H1 (cell line): ENCODE data around the gene LAMA4. TPM values are rescaled to one million over a fixed set of nuclear protein-coding genes. Genes with fewer than 3 reads are reported as not detected.

Source experiments
- CTCF ChIA-PET: fragments of 300-600 bp; sonication (Branson Sonifier 250); formaldehyde crosslinking; loops from one replicate; lab custom pipeline; 2021; ENCODE audit not compliant: partially characterized antibody; lab: Charles Lee
- POLR2A ChIA-PET: fragments of 300-600 bp; sonication (Branson Sonifier 250); formaldehyde crosslinking; loops from one replicate; lab custom pipeline; 2021; ENCODE audit warnings: inconsistent platforms; ENCODE audit not compliant: partially characterized antibody; lab: Charles Lee
- DNase-seq, 2 experiments: peaks; one replicate each; pipeline versions ENCODE4 v3.0.0 to v3.0.0-alpha.2; 2010 to 2022; ENCODE audit warnings: low spot score in 2 of 2, low read depth in 1 of 2, mixed read lengths in 1 of 2
- FAIRE-seq: peaks from 2 replicates; lab custom pipeline; 2011; peaks lifted over from hg19 to GRCh38; lab: Jason Lieb, UNC
- H2AFZ ChIP-seq: 2 replicates; pipeline ENCODE4 v1.8.1; 2012; ENCODE audit warnings: low read length, inconsistent platforms
- H2AK5ac ChIP-seq: 2 replicates; pipeline ENCODE4 v1.6.1; 2013; ENCODE audit warnings: low read depth, low read length
- H2BK120ac ChIP-seq: replicated peaks from 2 replicates; pipeline ENCODE3; 2013; ENCODE audit warnings: low read depth, low read length, inconsistent platforms
- H2BK12ac ChIP-seq: 2 replicates; pipeline ENCODE4 v1.6.1; 2013; ENCODE audit warnings: low read depth, low read length
- H2BK15ac ChIP-seq: 2 replicates; pipeline ENCODE4 v1.6.1; 2013; ENCODE audit warnings: low read length
- H2BK20ac ChIP-seq: 2 replicates; pipeline ENCODE4 v1.6.1; 2013; ENCODE audit warnings: low read length
- H2BK5ac ChIP-seq: 2 replicates; pipeline ENCODE4 v1.6.1; 2013; ENCODE audit warnings: low read depth, low read length
- H3K14ac ChIP-seq: 2 replicates; pipeline ENCODE4 v1.6.1; 2013; ENCODE audit warnings: inconsistent platforms; ENCODE audit not compliant: insufficient read length
- H3K18ac ChIP-seq: 2 replicates; pipeline ENCODE4 v1.6.1; 2013; ENCODE audit warnings: low read length; ENCODE audit errors: extremely low read depth
- H3K23ac ChIP-seq: 2 replicates; pipeline ENCODE4 v1.6.1; 2013; ENCODE audit warnings: inconsistent platforms; ENCODE audit not compliant: insufficient read length
- H3K23me2 ChIP-seq: 2 replicates; pipeline ENCODE4 v1.6.1; 2013; ENCODE audit warnings: low read depth, low read length
- H3K27ac ChIP-seq: 2 replicates; pipeline ENCODE4 v1.6.1; 2011; ENCODE audit warnings: low read depth, low read length, inconsistent platforms
- H3K27me3 ChIP-seq, 4 experiments: replicated peaks in 1 of 4; 1 replicate in 1 of 4; 2 replicates in 3 of 4; pipeline versions ENCODE4 v1.6.1 to v1.8.1; 2011 to 2013; ENCODE audit warnings: low read length in 3 of 4, mild to moderate bottlenecking in 3 of 4, inconsistent platforms in 2 of 4, mixed read lengths in 2 of 4, moderate library complexity in 1 of 4; ENCODE audit not compliant: control insufficient read depth in 3 of 4, insufficient read depth in 3 of 4; ENCODE audit errors: extremely low read depth in 1 of 4
- H3K36me3 ChIP-seq, 4 experiments: 2 replicates each; pipeline versions ENCODE4 v1.6.1 to v1.8.1; 2011 to 2013; ENCODE audit warnings: mild to moderate bottlenecking in 4 of 4, low read length in 3 of 4, moderate library complexity in 2 of 4, control low read depth in 1 of 4, inconsistent platforms in 1 of 4; ENCODE audit not compliant: insufficient read depth in 4 of 4, control insufficient read depth in 2 of 4
- H3K4ac ChIP-seq: replicated peaks from 2 replicates; pipeline ENCODE3; 2013; ENCODE audit warnings: low read length, low read depth, mixed read lengths, inconsistent platforms; ENCODE audit not compliant: insufficient read length
- H3K4me1 ChIP-seq, 4 experiments: replicated peaks in 1 of 4; 1 replicate in 1 of 4; 2 replicates in 3 of 4; pipeline versions ENCODE4 v1.6.1 to v1.8.1; 2011 to 2013; ENCODE audit warnings: low read length in 3 of 4, inconsistent platforms in 2 of 4, mixed read lengths in 1 of 4; ENCODE audit not compliant: insufficient read depth in 4 of 4, control insufficient read depth in 3 of 4
- H3K4me2 ChIP-seq, 2 experiments: 2 replicates each; pipeline versions ENCODE4 v1.6.1 to v1.8.1; 2011 to 2013; ENCODE audit warnings: low read depth in 2 of 2, low read length in 2 of 2, control low read depth in 1 of 2, inconsistent platforms in 1 of 2, mild to moderate bottlenecking in 1 of 2; ENCODE audit not compliant: insufficient read depth in 1 of 2
- H3K4me3 ChIP-seq, 4 experiments: fragments of 200-600, 300-600 bp in 1 of 4; sonication (generic), shearing (Covaris generic), sonication (Bioruptor Twin) in 1 of 4; 2 replicates each; pipeline versions ENCODE4 v1.5.1 to v1.8.1; 2011 to 2016; ENCODE audit warnings: low read length in 4 of 4, low read depth in 3 of 4, control low read depth in 2 of 4, inconsistent platforms in 2 of 4, mild to moderate bottlenecking in 2 of 4, mixed read lengths in 1 of 4, moderate library complexity in 1 of 4; ENCODE audit not compliant: insufficient read depth in 2 of 4; ENCODE audit errors: extremely low read depth in 1 of 4
- H3K56ac ChIP-seq: replicated peaks from 2 replicates; pipeline ENCODE3; 2013; ENCODE audit warnings: low read depth, mild to moderate bottlenecking, mixed read lengths, low read length, inconsistent platforms; ENCODE audit not compliant: insufficient read length
- H3K79me1 ChIP-seq: 2 replicates; pipeline ENCODE4 v1.6.1; 2013; ENCODE audit warnings: low read depth, low read length, control low read depth
- H3K79me2 ChIP-seq, 2 experiments: 2 replicates each; pipeline versions ENCODE4 v1.6.1 to v1.8.1; 2012 to 2013; ENCODE audit warnings: low read length in 2 of 2, mild to moderate bottlenecking in 2 of 2, inconsistent platforms in 1 of 2; ENCODE audit not compliant: insufficient read depth in 2 of 2, control insufficient read depth in 1 of 2
- H3K9ac ChIP-seq, 4 experiments: replicated peaks in 1 of 4; 1 replicate in 1 of 4; 2 replicates in 3 of 4; pipeline versions ENCODE4 v1.6.1 to v1.8.1; 2011 to 2013; ENCODE audit warnings: low read depth in 3 of 4, low read length in 3 of 4, control low read depth in 2 of 4, mild to moderate bottlenecking in 2 of 4, moderate library complexity in 2 of 4, inconsistent platforms in 1 of 4; ENCODE audit errors: extremely low read depth in 1 of 4
- H3K9me3 ChIP-seq, 2 experiments: 2 replicates each; pipeline versions ENCODE4 v1.6.1 to v1.8.1; 2012 to 2013; ENCODE audit warnings: mild to moderate bottlenecking in 2 of 2, moderate library complexity in 2 of 2, control low read depth in 1 of 2, inconsistent platforms in 1 of 2, low read depth in 1 of 2, low read length in 1 of 2, mixed read lengths in 1 of 2; ENCODE audit not compliant: insufficient read depth in 2 of 2
- H4K20me1 ChIP-seq, 2 experiments: replicated peaks in 1 of 2; 2 replicates each; pipeline versions ENCODE3 to v1.8.1; 2011 to 2013; ENCODE audit warnings: inconsistent platforms in 2 of 2, low read length in 2 of 2, mild to moderate bottlenecking in 1 of 2; ENCODE audit not compliant: insufficient read depth in 2 of 2, control insufficient read depth in 1 of 2
- H4K5ac ChIP-seq: 2 replicates; pipeline ENCODE4 v1.6.1; 2013; ENCODE audit warnings: low read length, low read depth, mixed read lengths, inconsistent platforms; ENCODE audit not compliant: insufficient read length
- H4K8ac ChIP-seq: 2 replicates; pipeline ENCODE4 v1.8.0; 2013; ENCODE audit warnings: mild to moderate bottlenecking, moderate library complexity, low read length, inconsistent platforms; ENCODE audit not compliant: insufficient read depth; ENCODE audit errors: extremely low read depth
- H4K91ac ChIP-seq: replicated peaks from 2 replicates; pipeline ENCODE3; 2013; ENCODE audit warnings: low read length, mixed read lengths, inconsistent platforms; ENCODE audit not compliant: insufficient read length
- CHD1 ChIP-seq: IDR thresholded peaks from 2 replicates; pipeline ENCODE4 v1.6.1; 2012; ENCODE audit warnings: low read depth, low read length, improper control_type of control experiment
- CTBP2 ChIP-seq: IDR thresholded peaks from 2 replicates; pipeline ENCODE4 v1.7.0; 2011; ENCODE audit warnings: borderline replicate concordance, mild to moderate bottlenecking, moderate library complexity, mixed read lengths, low read length; ENCODE audit not compliant: insufficient read depth, insufficient read length
- EZH2 ChIP-seq: fragments of 200-600 bp; sonication (generic); IDR thresholded peaks from 2 replicates; pipeline ENCODE4 v1.7.1; 2012; ENCODE audit warnings: low read depth, mild to moderate bottlenecking, moderate library complexity, low read length, inconsistent platforms; ENCODE audit not compliant: severe bottlenecking
- JUN ChIP-seq: IDR thresholded peaks from 2 replicates; pipeline ENCODE4 v1.6.1; 2011; ENCODE audit warnings: low read depth, mild to moderate bottlenecking, improper control_type of control experiment, low read length
- TAF7 ChIP-seq: optimal IDR thresholded peaks from 2 replicates; pipeline ENCODE3; 2011; ENCODE audit warnings: low read depth, mild to moderate bottlenecking, inconsistent platforms, low read length, moderate library complexity, borderline replicate concordance
- WGBS, 2 experiments: shearing (Covaris generic) in 1 of 2; methylation state at CpG; one replicate each; pipeline versions ENCODE4 v1.1.6 to v1.1.7; 2013 to 2015; ENCODE audit warnings: low lambda C conversion rate in 2 of 2, mixed read lengths in 2 of 2, inconsistent platforms in 1 of 2, low coverage in 1 of 2, missing lambda C conversion rate in 1 of 2; ENCODE audit not compliant: insufficient replicate concordance in 2 of 2, insufficient coverage in 1 of 2, insufficient read length in 1 of 2; ENCODE audit errors: extremely low coverage in 1 of 2, missing lambda C conversion rate in 1 of 2; 5-methylcytosine and 5-hydroxymethylcytosine counted together
- polyA plus RNA-seq, 7 experiments: library from polyadenylated mRNA; depleted of rRNA in 3 of 7; stranded (reverse) in 5 of 7; unstranded in 2 of 7; fragments of >200 nt in 5 of 7; fragments of 200-250 nt in 2 of 7; gene quantifications; 1 replicate in 5 of 7; 2 replicates in 1 of 7; 4 replicates in 1 of 7; pipeline versions ENCODE4 v1.2.1 to v1.2.3, GENCODE V29; 2011 to 2013; ENCODE audit warnings: missing spikeins in 2 of 7, mixed read lengths in 2 of 7
- total RNA-seq: library from RNA; stranded (reverse); fragmentation: NEBNext Ultra II Directional; extraction: Animal tissue kit (Norgen Biotek cat#: 25700); gene quantifications from 2 replicates; pipeline ENCODE4 v1.2.1, GENCODE V29; 2021

LAMA4 gene
- total and polyA plus RNA-seq, 2 of the 8 experiments (the other 6 are each of a cell fraction or from before 2014, with no cell fraction given), result 0.95 to 1.5 TPM

DNA sequence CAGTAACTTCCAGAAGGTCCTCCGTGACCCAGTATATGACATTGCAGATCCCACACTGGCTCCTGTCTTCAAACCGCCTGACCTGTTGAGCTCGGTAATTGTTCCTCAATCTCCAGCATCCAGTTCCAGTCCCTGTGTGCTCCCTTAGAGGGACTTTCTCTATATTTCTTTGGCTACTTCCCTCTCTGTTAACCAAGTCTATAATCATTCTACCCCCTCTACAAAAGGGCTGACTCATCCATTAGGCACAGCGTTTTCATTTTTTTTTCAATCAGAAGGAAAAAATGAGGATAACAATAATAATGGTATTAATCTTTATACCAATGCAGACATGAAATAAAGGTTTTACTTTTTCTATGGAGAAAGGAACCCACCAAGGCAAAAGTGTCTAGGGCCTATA, 97.7 kb downstream of the LAMA4 start:
- 87% methylated on average over 4 of the region's 4 CpGs; no CpG with 5 or more reads in 1 of the 2 experiments for WGBS, 2 experiments
- POLR2A ChIA-PET, result interaction anchor here (1.0 kb wide), 1 partner anchor 32 kb away, joined by 3 read pairs; no protein-coding TSS in a partner anchor
- CTCF ChIA-PET, result interaction anchor here (1.4 kb wide), 1 partner anchor 10 kb away, joined by 5 read pairs; no protein-coding TSS in a partner anchor
- TF ChIP-seq CHD1 (no peak), EZH2 (no peak), CTBP2 (no peak), TAF7 (no peak), JUN (no peak)

More for the DNA sequence above, 97.7 kb downstream of the LAMA4 start:
- no peak overlapping the region for H2BK5ac ChIP-seq
- H3K23ac ChIP-seq, result no peak overlapping the region
- H3K18ac ChIP-seq, result no peak overlapping the region
- H4K5ac ChIP-seq, result no peak overlapping the region
- H3K27me3 ChIP-seq, result no peaks in the 10 kb centered on the region
- H4K20me1 ChIP-seq, result no peaks in the 10 kb centered on the region
- H2BK20ac ChIP-seq, result no peak overlapping the region
- no peak overlapping the region for H2AFZ ChIP-seq
- no peaks in the 10 kb centered on the region for H3K79me1 ChIP-seq
- no peak for DNase-seq
- no peak overlapping the region for H2BK120ac ChIP-seq
- no peak overlapping the region for H3K4me2 ChIP-seq
- no peaks in the 10 kb centered on the region for H3K36me3 ChIP-seq
- H2BK12ac ChIP-seq, result no peak overlapping the region
- H3K23me2 ChIP-seq, result no peaks in the 10 kb centered on the region; the same call in 1 of the 2 replicates
- no peak overlapping the region for H3K4ac ChIP-seq
- no peak overlapping the region for H4K91ac ChIP-seq
- H3K4me3 ChIP-seq, result no peak overlapping the region
- no peak overlapping the region for H2BK15ac ChIP-seq
- H4K8ac ChIP-seq, result no peak overlapping the region
- H3K56ac ChIP-seq, result no peak overlapping the region
- peaks cover 0 to 2% (median 0%) of the 10 kb centered on the region in 4 experiments; a peak in 1 of 7 replicates for H3K4me1 ChIP-seq
- no peak overlapping the region for H3K9ac ChIP-seq
- FAIRE-seq, result no peak
- H3K9me3 ChIP-seq, result no peaks in the 10 kb centered on the region
- H2AK5ac ChIP-seq, result no peak overlapping the region
- H3K27ac ChIP-seq, result no peak overlapping the region
- no peaks in the 10 kb centered on the region for H3K79me2 ChIP-seq
- H3K14ac ChIP-seq, result no peak overlapping the region
